MCF 10A (cell line): ENCODE measurements around the gene LRRC61. TPM values are rescaled to one million over a fixed set of nuclear protein-coding genes. Genes with fewer than 3 reads are reported as not detected.
A peak's percentile ranks its signal among the peaks of the same experiment; 100 is the strongest.

Experiments used
- BruUV-seq: library from RNA; stranded (reverse); fragments of 400-500 nt; replicated peaks from 2 replicates; lab custom pipeline; 2021; lab: Mats Ljungman, UMichigan
- CTCF ChIA-PET: fragments of 300-600 bp; sonication (Branson Sonifier 250); formaldehyde crosslinking; extraction: SDS; loops from one replicate; lab custom pipeline; 2021; ENCODE audit warnings: antibody characterized with exemption, inconsistent platforms; lab: Yijun Ruan, JAX
- POLR2A ChIA-PET: fragments of 300-600, 350-650 bp; sonication (Branson Sonifier 250); formaldehyde crosslinking; extraction: SDS; loops from one replicate; lab custom pipeline; 2020; ENCODE audit warnings: antibody characterized with exemption, inconsistent platforms; lab: Yijun Ruan, JAX
- DNase-seq: peaks from one replicate; pipeline ENCODE4 v3.0.0-alpha.2; 2018; ENCODE audit not compliant: unreplicated experiment
- H3K27ac Mint-ChIP-seq: one replicate; pipeline ENCODE4 v1.8.0; 2022; ENCODE audit warnings: mild to moderate bottlenecking, low read depth, mixed read lengths; ENCODE audit not compliant: unreplicated experiment
- H3K27me3 Mint-ChIP-seq: one replicate; pipeline ENCODE4 v1.8.0; 2022; ENCODE audit warnings: mixed read lengths; ENCODE audit not compliant: insufficient read depth, unreplicated experiment
- H3K36me3 Mint-ChIP-seq: one replicate; pipeline ENCODE4 v1.8.0; 2022; ENCODE audit warnings: mild to moderate bottlenecking, moderate library complexity, mixed read lengths; ENCODE audit not compliant: insufficient read depth, unreplicated experiment
- H3K4me1 Mint-ChIP-seq: one replicate; pipeline ENCODE4 v1.8.0; 2022; ENCODE audit warnings: mixed read lengths; ENCODE audit not compliant: insufficient read depth, unreplicated experiment
- H3K4me3 Mint-ChIP-seq: one replicate; pipeline ENCODE4 v1.8.0; 2022; ENCODE audit warnings: mild to moderate bottlenecking, moderate library complexity, mixed read lengths; ENCODE audit not compliant: unreplicated experiment
- H3K9me3 Mint-ChIP-seq: one replicate; pipeline ENCODE4 v1.8.0; 2022; ENCODE audit warnings: mixed read lengths; ENCODE audit not compliant: unreplicated experiment
- CTCF ChIP-seq: fragments of 200-600 bp; IDR thresholded peaks from one replicate; pipeline ENCODE4 v1.8.0; 2022; ENCODE audit warnings: antibody characterized with exemption, mild to moderate bottlenecking; ENCODE audit not compliant: unreplicated experiment
- intact Hi-C: fragments of 100-400 bp; cut with micrococcal nuclease; formaldehyde crosslinking; loops from 2 replicates; pipeline ENCODE4 v1.14.1; 2022
- total RNA-seq: library from RNA; stranded (reverse); gene quantifications from 2 replicates; pipeline ENCODE4 v1.2.3, GENCODE V29; 2022

The LRRC61 gene
- total RNA-seq, 1 experiment from 2014 or later = 8.4 TPM

GRCh38 chr7:150368884-150369747, 46.0 kb downstream of the LRRC61 start:
- Mint-ChIP-seq H3K4me3 (peak overlapping the region; percentile 90), H3K36me3 (peaks cover 25% of the 10 kb centered on the region), H3K4me1 (no peaks in the 10 kb centered on the region), H3K27me3 (no peaks in the 10 kb centered on the region), H3K9me3 (no peaks in the 10 kb centered on the region), H3K27ac (peak overlapping the region; percentile 89)
- DNase-seq = peak; percentile 63
- intact Hi-C loops = loop anchor here (1.0 kb wide), 2 partner anchors 10 to 31 kb away; partner anchors contain the start of gene ZNF775
- ChIA-PET CTCF (interaction anchor here (0.6 to 2.5 kb wide), 9 partner anchors 9 to 51 kb away, joined by 3 to 16 read pairs (median 4); no protein-coding TSS in a partner anchor), POLR2A (interaction anchor here (0.7 to 3.4 kb wide), 14 partner anchors 9 to 1108 kb away, joined by 3 to 49 read pairs (median 4); partner anchors contain the start of gene ZNF783)
- no TSS peak for BruUV-seq
- no peak for TF ChIP-seq CTCF

GRCh38 chr7:150369748-150370501, 46.8 kb downstream of the LRRC61 start:
- Mint-ChIP-seq H3K27ac (peak overlapping the region; percentile 42), H3K27me3 (no peaks in the 10 kb centered on the region), H3K4me3 (peak overlapping the region; percentile 90), H3K4me1 (no peaks in the 10 kb centered on the region), H3K9me3 (no peaks in the 10 kb centered on the region), H3K36me3 (peaks cover 34% of the 10 kb centered on the region)
- intact Hi-C loops = no loop called here
- BruUV-seq = TSS peak; percentile 11
- ChIA-PET CTCF (interaction anchor here (0.6 to 2.5 kb wide), 9 partner anchors 8 to 648 kb away, joined by 3 to 16 read pairs (median 4); no protein-coding TSS in a partner anchor), POLR2A (interaction anchor here (0.8 to 3.4 kb wide), 8 partner anchors 8 to 1108 kb away, joined by 3 to 49 read pairs (median 4); partner anchors contain the start of gene ZNF783)
- TF ChIP-seq CTCF = no peak
- no peak for DNase-seq

- ChIA-PET POLR2A (interaction anchor here (0.6 to 3.4 kb wide), 4 partner anchors 7 to 53 kb away, joined by 3 to 49 read pairs (median 16); no protein-coding TSS in a partner anchor), CTCF (interaction anchor here (0.6 to 2.5 kb wide), 4 partner anchors 7 to 932 kb away, joined by 3 to 16 read pairs (median 6); no protein-coding TSS in a partner anchor)
- peaks cover 35% of the 10 kb centered on the region for H3K36me3 Mint-ChIP-seq
- H3K27me3 Mint-ChIP-seq = no peaks in the 10 kb centered on the region
- no peak for DNase-seq
- H3K4me3 Mint-ChIP-seq = peak overlapping the region; percentile 90
- BruUV-seq = no TSS peak
- H3K4me1 Mint-ChIP-seq = no peaks in the 10 kb centered on the region
- no peaks in the 10 kb centered on the region for H3K9me3 Mint-ChIP-seq
- TF ChIP-seq CTCF = no peak
- H3K27ac Mint-ChIP-seq = peak overlapping the region; percentile 42
- intact Hi-C loops = no loop called here
These were observed 47.5 kb downstream of the LRRC61 start for GRCh38 chr7:150370612-150371071.
